Dedifferentiated amniotic fluid mesenchymal stem cell (primary cell): ENCODE results near the gene SLCO2B1.

Experiments
- DNase-seq: peaks from one replicate; pipeline ENCODE4 v3.0.0-alpha.2; 2016; ENCODE audit errors: extremely low spot score

SLCO2B1 gene

GRCh38 chr11:75145196-75145971 lies 5.5 kb upstream of the SLCO2B1 start:
- DNase-seq, result no peak

GRCh38 chr11:75145972-75146519 lies 4.9 kb upstream of the SLCO2B1 start:
- DNase-seq, result no peak

GRCh38 chr11:75146711-75147110 lies 4.2 kb upstream of the SLCO2B1 start:
- DNase-seq, result no peak

GRCh38 chr11:75147191-75147874 lies 3.6 kb upstream of the SLCO2B1 start:
- no peak for DNase-seq

- no peak for DNase-seq
Measured at GRCh38 chr11:75147875-75148263, 3.0 kb upstream of the SLCO2B1 start.

GRCh38 chr11:75148436-75148983 lies 2.4 kb upstream of the SLCO2B1 start:
- no peak for DNase-seq

- DNase-seq, result no peak
Measured at GRCh38 chr11:75149766-75150465, 991 bp upstream of the SLCO2B1 start.

- DNase-seq, result no peak
Measured at GRCh38 chr11:75151346-75152047, 590 bp downstream of the SLCO2B1 start.

GRCh38 chr11:75152090-75152489 lies 1.2 kb downstream of the SLCO2B1 start:
- DNase-seq, result no peak

- no peak for DNase-seq
Measured at GRCh38 chr11:75152651-75153427, 1.9 kb downstream of the SLCO2B1 start.

GRCh38 chr11:75154646-75155569 lies 4.0 kb downstream of the SLCO2B1 start:
- no peak for DNase-seq

- DNase-seq, result no peak
Measured at GRCh38 chr11:75155570-75156422, 4.9 kb downstream of the SLCO2B1 start.

GRCh38 chr11:75158241-75158640 lies 7.3 kb downstream of the SLCO2B1 start:
- DNase-seq, result no peak

GRCh38 chr11:75158696-75159150 lies 7.8 kb downstream of the SLCO2B1 start:
- DNase-seq, result no peak

- DNase-seq, result no peak
Measured at GRCh38 chr11:75159151-75159953, 8.4 kb downstream of the SLCO2B1 start.

- no peak for DNase-seq
Measured at GRCh38 chr11:75160220-75160757, 9.4 kb downstream of the SLCO2B1 start.

GRCh38 chr11:75160880-75161279 lies 10.0 kb downstream of the SLCO2B1 start:
- no peak for DNase-seq
